ENCODE measurements around the gene ANKS1B.

The ANKS1B gene

GRCh38 chr12:98741556-98742265 is 1243.0 kb downstream of the ANKS1B start (continued):
- TF ChIP-seq ZNF266 (tag by site-specific recombination; IDR thresholded peaks at IDR 0.05; ENCODE audit: low read depth): no peak
- no peak for TF ChIP-seq ZNF473 (tag by site-specific recombination; IDR thresholded peaks at IDR 0.05)
- TF ChIP-seq ZNF785 (tag by site-specific recombination; IDR thresholded peaks at IDR 0.05): no peak
- TF ChIP-seq ZNF555 (tag by site-specific recombination; conservative IDR thresholded peaks at IDR 0.05): no peak
- TF ChIP-seq ZNF24 (tag by site-specific recombination; IDR thresholded peaks at IDR 0.05): peak; percentile 51; the same call in 1 of the 2 replicates
- no peak for TF ChIP-seq HOXC10 (CRISPR knock-in tag; IDR thresholded peaks at IDR 0.05)
- peak; percentile 80; the same call in 1 of the 2 replicates for TF ChIP-seq ZNF660 (tag by site-specific recombination; IDR thresholded peaks at IDR 0.05)
- TF ChIP-seq ZNF398 (tag by site-specific recombination; IDR thresholded peaks at IDR 0.05): no peak
- no peak for TF ChIP-seq ZFP41 (tag by site-specific recombination; IDR thresholded peaks at IDR 0.05; ENCODE audit: borderline replicate concordance)
- 0 out of 2 replicates have a peak, but pooled peaks have one; percentile 36 for TF ChIP-seq TRIM28 (IDR thresholded peaks at IDR 0.05; ENCODE audit: borderline replicate concordance, low read length)
- TF ChIP-seq ZNF692 (tag by site-specific recombination; IDR thresholded peaks at IDR 0.05): peak; percentile 24; the same call in 1 of the 2 replicates
- TF ChIP-seq BCL11B (tag by site-specific recombination; IDR thresholded peaks at IDR 0.05; ENCODE audit: low read depth): no peak
- TF ChIP-seq ZSCAN16 (tag by site-specific recombination; IDR thresholded peaks at IDR 0.05): no peak
- TF ChIP-seq, protein P1, sequence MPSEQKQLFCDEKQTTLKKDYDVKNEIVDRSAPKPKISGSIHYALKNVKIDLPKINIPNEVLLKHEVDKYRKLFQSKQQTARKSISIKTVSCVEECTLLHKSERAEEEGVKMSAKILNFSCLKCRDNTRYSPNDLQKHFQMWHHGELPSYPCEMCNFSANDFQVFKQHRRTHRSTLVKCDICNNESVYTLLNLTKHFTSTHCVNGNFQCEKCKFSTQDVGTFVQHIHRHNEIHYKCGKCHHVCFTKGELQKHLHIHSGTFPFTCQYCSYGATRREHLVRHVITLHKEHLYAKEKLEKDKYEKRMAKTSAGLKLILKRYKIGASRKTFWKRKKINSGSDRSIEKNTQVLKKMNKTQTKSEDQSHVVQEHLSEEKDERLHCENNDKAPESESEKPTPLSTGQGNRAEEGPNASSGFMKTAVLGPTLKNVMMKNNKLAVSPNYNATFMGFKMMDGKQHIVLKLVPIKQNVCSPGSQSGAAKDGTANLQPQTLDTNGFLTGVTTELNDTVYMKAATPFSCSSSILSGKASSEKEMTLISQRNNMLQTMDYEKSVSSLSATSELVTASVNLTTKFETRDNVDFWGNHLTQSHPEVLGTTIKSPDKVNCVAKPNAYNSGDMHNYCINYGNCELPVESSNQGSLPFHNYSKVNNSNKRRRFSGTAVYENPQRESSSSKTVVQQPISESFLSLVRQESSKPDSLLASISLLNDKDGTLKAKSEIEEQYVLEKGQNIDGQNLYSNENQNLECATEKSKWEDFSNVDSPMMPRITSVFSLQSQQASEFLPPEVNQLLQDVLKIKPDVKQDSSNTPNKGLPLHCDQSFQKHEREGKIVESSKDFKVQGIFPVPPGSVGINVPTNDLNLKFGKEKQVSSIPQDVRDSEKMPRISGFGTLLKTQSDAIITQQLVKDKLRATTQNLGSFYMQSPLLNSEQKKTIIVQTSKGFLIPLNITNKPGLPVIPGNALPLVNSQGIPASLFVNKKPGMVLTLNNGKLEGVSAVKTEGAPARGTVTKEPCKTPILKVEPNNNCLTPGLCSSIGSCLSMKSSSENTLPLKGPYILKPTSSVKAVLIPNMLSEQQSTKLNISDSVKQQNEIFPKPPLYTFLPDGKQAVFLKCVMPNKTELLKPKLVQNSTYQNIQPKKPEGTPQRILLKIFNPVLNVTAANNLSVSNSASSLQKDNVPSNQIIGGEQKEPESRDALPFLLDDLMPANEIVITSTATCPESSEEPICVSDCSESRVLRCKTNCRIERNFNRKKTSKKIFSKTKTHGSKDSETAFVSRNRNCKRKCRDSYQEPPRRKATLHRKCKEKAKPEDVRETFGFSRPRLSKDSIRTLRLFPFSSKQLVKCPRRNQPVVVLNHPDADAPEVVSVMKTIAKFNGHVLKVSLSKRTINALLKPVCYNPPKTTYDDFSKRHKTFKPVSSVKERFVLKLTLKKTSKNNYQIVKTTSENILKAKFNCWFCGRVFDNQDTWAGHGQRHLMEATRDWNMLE (tag by site-specific recombination; conservative IDR thresholded peaks at IDR 0.05; ENCODE audit: low read depth): no peak
- no peak for TF ChIP-seq SP3 (tag by site-specific recombination; IDR thresholded peaks at IDR 0.05)
- no peak for TF ChIP-seq ZNF174 (tag by site-specific recombination; IDR thresholded peaks at IDR 0.05)
- 0 out of 2 replicates have a peak, but pooled peaks have one; percentile 32 for TF ChIP-seq ZNF639 (tag by site-specific recombination; IDR thresholded peaks at IDR 0.05)
- TF ChIP-seq ZNF514 (tag by site-specific recombination; IDR thresholded peaks at IDR 0.05): no peak
- no peak for TF ChIP-seq HOXA7 (CRISPR knock-in tag; IDR thresholded peaks at IDR 0.05; ENCODE audit: borderline replicate concordance)
- TF ChIP-seq ZNF510 (tag by site-specific recombination; IDR thresholded peaks at IDR 0.05; ENCODE audit: insufficient replicate concordance): no peak
- TF ChIP-seq, protein P2, sequence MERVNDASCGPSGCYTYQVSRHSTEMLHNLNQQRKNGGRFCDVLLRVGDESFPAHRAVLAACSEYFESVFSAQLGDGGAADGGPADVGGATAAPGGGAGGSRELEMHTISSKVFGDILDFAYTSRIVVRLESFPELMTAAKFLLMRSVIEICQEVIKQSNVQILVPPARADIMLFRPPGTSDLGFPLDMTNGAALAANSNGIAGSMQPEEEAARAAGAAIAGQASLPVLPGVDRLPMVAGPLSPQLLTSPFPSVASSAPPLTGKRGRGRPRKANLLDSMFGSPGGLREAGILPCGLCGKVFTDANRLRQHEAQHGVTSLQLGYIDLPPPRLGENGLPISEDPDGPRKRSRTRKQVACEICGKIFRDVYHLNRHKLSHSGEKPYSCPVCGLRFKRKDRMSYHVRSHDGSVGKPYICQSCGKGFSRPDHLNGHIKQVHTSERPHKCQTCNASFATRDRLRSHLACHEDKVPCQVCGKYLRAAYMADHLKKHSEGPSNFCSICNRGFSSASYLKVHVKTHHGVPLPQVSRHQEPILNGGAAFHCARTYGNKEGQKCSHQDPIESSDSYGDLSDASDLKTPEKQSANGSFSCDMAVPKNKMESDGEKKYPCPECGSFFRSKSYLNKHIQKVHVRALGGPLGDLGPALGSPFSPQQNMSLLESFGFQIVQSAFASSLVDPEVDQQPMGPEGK (tag by site-specific recombination; IDR thresholded peaks at IDR 0.05): peak; percentile 53
- no peak for TF ChIP-seq MZF1 (tag by site-specific recombination; IDR thresholded peaks at IDR 0.05; ENCODE audit: borderline replicate concordance)
- no peak for TF ChIP-seq ZNF48 (tag by site-specific recombination; IDR thresholded peaks at IDR 0.05)
- TF ChIP-seq GLI2 (tag by site-specific recombination; IDR thresholded peaks at IDR 0.05; ENCODE audit: borderline replicate concordance, low read depth): no peak
- TF ChIP-seq SP7 (tag by site-specific recombination; IDR thresholded peaks at IDR 0.05): peak; percentile 92
- no peak for TF ChIP-seq ZNF157 (tag by site-specific recombination; IDR thresholded peaks at IDR 0.05)

Data from HEK293 (cell line).